GM18519 (cell line): ENCODE data around the gene INTS15.
"Not testable (repeated sequence)": the region's sequence is repeated elsewhere in the genome, so short reads cannot be mapped to it uniquely, and the experiment has no call there.

Source experiments
- ATAC-seq: cut with Tn5 transposase; IDR thresholded peaks from one replicate; pipeline ENCODE4 v1.9.1; 2021; ENCODE audit warnings: mild to moderate bottlenecking, moderate library complexity; ENCODE audit not compliant: unreplicated experiment, low FRiP score

Gene INTS15

GRCh38 chr7:6615723-6616555 is 26.1 kb downstream of the INTS15 start:
- no peak for ATAC-seq

- no peak for ATAC-seq
Measured at GRCh38 chr7:6616854-6617643, 27.2 kb downstream of the INTS15 start.

- ATAC-seq = no peak
Measured at GRCh38 chr7:6618621-6619020, 28.8 kb downstream of the INTS15 start.

GRCh38 chr7:6619961-6620360 is 30.1 kb downstream of the INTS15 start:
- ATAC-seq = no peak

GRCh38 chr7:6621195-6622133 is 31.6 kb downstream of the INTS15 start:
- ATAC-seq = no peak

- ATAC-seq = no peak
Measured at GRCh38 chr7:6622134-6622710, 32.4 kb downstream of the INTS15 start.

GRCh38 chr7:6623589-6624245 is 33.9 kb downstream of the INTS15 start:
- no peak for ATAC-seq

- ATAC-seq = no peak
Measured at GRCh38 chr7:6624246-6624611, 34.4 kb downstream of the INTS15 start.

- no peak for ATAC-seq
Measured at GRCh38 chr7:6628045-6628444, 38.2 kb downstream of the INTS15 start.

- ATAC-seq = no peak
Measured at GRCh38 chr7:6630007-6630849, 40.4 kb downstream of the INTS15 start.

GRCh38 chr7:6631605-6632004 is 41.8 kb downstream of the INTS15 start:
- no peak for ATAC-seq

- no peak for ATAC-seq
Measured at GRCh38 chr7:6634021-6634420, 44.2 kb downstream of the INTS15 start.

- not testable (repeated sequence) for ATAC-seq
Measured at GRCh38 chr7:6634971-6635370, 45.1 kb downstream of the INTS15 start.

GRCh38 chr7:6636741-6637543 is 47.1 kb downstream of the INTS15 start, which contains the start of gene ZNF316:
TSS of gene ZNF316 (plus strand) at chr7:6637318. CDS start at chr7:6642410, 5,092 bp downstream.
- peak; percentile 46 for ATAC-seq

- ATAC-seq = peak; percentile 74
Measured at GRCh38 chr7:6637544-6638229, 47.9 kb downstream of the INTS15 start.

- ATAC-seq = no peak
Measured at GRCh38 chr7:6639032-6639431, 49.2 kb downstream of the INTS15 start.

GRCh38 chr7:6639627-6640026 is 49.8 kb downstream of the INTS15 start:
- no peak for ATAC-seq
